Globus pallidus (tissue), 1 donor: Measurements from ENCODE around the gene MLLT10.

Experiments
- DNase-seq: peaks from one replicate; pipeline ENCODE4 v3.0.0-alpha.2; 2015; ENCODE audit warnings: low spot score

MLLT10 gene

DNA sequence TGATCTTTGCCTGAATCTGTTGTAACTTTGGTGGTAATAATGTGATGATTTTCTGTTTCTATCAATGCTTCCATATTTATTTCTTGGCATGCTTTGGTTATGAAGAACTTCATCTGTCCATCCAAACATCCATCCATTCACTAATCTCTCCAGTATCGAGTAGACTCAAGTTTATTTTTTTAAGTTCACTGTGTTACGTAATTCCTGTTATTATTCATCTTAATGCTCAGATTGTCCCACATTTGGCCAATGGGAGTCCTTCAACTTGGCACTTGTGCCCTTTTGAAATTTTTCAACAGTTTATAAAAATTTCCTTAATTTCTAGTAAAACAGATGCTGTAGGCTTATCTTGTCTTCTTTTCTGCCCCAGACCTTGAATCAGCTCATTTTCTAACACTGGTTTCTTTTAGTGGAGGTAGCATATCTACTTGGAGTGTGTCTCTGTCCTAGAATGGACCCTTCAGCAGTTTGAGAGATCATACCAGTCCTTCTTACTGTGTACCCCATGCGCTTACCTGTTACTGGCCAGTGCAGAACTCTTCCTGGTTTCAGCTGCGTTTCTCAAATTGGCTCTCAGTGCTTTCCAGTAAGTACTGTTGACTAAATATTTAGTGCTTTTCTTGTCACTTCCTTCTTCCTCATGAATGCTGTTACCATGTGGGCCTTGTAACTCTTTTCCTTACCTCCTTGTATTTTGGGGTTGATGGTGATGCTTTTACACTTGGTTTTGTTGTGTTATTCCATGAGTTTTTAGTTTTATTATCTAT lies 100.8 kb downstream of the MLLT10 start:
- no peak for DNase-seq

DNA sequence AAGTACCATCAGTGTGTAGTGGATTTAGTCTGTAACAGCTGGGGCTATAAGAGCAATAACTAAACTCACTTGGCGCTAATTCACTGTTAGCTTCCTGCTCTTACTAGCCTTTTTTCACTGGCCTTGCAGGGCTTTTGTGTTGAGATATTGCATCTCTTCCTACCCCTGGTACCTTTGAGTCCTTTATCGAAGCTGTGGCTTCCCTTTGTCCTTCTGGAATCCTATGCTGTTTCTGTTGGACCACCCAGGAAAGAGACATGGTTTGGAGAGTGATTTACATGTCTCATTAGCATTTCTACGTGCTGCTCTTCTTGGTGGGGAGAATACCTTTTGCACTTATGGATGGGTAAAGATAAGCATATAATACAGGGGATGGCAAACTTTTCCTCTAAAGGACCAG lies 103.8 kb downstream of the MLLT10 start:
- DNase-seq = no peak

DNA sequence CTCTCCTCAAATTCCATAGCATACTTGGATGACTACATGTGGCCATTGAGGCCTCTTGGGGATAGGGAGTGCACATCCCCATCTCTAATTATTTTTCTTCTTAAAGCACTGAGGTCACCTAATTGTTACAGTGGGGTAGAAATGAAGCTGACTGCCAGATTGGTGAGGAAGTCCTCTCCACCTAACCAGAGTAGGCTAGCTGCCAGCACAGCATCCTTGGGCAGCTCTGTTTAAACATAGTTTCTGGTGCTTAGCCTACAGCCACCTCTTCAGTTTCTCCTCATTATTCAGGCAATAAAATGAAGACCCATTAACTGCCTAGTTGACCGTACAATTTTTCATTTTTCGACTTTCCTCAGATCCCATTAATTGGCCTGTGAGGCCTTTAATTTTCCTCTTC lies 104.6 kb downstream of the MLLT10 start:
- DNase-seq = no peak

DNA sequence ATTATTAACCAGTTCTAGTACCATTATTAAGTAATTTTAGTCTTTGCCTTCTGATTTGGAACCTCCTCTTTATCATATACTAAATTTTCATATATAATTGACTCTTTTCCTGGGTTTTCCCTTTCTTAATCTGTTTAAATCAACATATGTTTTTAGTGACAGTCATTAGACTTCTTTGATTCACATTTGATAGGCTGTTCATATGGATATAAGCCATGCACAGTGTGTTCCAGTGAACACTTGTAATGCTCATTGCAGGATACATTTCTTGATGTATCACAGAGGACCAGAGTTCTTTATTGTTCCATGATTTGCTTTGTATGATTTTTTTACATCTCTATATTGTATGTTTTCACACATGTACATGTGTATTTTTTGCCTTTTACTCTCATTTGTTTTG lies 114.0 kb downstream of the MLLT10 start:
- no peak for DNase-seq

DNA sequence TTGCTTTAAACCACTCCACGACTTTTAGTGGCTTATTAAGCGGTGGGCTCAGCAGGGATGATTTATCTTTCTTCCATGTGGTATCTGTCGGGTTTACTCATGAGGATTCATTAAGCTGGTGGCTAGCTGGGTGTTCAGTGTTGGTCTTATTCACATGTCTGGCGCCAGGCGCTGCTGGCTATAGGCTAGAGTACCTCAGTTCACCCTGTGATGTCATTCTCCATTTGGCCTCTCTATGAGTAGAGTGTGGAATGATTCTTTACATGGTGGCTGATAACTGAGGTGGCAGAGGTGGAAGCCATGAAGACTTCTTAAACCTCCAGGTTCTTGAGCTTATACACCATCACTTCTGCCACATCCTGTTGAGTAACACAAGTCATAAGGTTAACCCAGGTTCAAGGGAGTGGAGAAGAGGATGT lies 115.4 kb downstream of the MLLT10 start:
- no peak for DNase-seq

DNA sequence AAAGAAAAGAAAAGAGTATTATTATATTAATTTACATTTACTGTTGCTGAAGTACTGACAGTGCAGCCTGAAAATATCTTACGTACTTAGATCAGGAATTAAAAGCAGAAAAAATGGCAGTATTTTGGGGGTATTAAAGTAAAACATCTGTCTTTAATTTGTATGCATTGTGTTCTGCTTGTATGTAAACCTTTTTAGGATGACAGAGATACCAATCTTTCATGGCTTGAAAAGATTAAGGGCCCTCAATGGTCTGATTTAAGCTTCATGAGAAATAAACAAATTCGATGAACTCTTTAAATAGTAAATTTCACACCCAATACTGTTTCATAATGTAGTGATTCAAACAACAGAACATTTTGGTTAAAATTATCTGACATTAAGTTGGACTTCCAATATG lies 116.3 kb downstream of the MLLT10 start:
- DNase-seq = no peak

DNA sequence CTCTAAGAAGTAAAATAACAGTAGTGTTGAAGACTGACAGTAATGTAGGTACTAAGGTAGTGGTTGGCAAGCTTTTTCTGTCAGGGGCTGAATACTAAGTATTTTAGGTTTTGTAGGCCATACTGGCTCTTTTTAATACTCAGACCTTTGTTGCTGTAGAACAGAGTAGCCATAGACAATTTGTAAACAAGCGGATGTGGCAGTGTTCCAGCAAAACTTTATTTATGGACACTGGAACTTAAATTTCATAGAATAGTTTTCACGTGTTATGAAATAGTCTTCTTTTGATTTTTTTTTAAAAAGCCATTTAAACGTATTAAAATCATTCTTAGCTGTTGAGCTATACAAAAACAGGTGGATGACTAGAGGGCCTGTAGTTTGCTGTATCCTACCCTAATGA lies 121.2 kb downstream of the MLLT10 start:
- DNase-seq = no peak

DNA sequence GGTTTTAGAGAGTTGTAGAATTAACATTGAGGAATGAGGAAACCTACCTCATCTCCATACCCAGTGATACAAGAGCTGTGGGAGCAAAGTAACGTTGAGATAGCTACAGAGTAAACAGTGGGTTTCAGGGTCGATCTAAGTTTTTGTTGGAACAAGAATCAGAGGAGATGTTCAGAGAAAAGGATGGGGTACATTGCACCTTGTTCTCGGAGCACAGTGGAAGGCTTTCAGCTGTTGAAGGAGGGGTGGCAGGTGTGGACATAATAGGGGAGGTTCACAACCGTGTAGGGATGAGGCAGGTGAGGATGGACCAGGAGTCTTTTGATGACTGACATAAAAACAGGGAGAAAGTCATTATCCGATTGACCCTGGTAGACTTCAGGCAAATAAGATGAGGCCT lies 121.7 kb downstream of the MLLT10 start:
- no peak for DNase-seq

DNA sequence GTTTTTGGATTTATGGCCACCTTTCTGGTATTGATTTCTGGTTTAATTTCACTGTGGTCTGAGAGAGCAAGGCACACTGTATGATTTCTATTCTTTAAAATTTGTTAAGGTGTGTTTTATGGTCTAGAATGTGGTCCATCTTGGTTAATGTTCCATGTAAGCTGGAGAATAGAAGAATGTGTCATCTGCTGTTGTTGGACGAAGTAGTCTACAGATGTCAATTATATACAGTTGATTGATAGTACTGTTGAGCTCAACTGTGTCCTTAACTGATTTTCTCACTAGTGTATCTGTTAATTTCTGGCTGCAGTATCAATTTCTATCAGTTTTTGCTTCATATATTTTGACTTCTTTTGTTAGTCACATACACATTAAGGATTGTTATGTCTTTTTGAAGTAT lies 127.1 kb downstream of the MLLT10 start:
- DNase-seq = no peak

DNA sequence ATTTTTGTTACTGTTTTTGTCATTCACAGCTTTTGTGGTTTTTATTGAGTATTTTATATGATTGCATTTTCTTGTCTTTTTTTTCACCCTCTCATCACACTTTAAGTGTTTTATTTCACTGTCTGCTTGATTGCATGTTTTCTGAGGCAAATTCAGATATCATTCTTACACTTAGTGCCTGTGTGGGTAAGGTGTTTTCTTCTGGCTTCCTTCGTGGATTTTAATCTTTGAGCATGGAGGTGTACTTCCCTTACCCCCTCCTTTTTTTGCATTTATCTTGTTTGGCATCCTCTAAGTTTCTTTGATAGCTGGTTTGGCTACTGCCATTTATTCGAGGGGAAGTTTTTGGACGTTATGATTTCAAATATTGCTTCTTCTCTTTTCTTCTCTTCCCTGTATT lies 127.9 kb downstream of the MLLT10 start:
- DNase-seq = no peak

DNA sequence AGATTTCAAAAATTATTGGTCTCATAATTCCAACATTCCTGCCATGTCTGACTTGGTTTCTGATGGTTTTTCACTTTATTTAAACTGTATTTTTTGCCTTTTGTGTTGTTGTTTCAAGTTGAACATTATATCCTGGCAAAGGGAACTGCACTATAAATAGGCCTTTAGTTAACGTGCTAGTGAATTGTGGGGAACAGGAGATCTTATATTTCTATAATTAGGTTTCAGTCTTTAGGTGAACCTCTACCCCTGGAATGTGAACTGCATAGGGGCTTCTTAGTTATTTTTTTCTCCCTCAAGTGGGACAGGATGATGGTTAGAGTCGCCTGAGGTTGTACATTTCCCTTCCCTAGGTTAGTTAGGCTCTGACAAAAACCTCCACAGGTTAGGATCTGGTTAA lies 128.6 kb downstream of the MLLT10 start:
- no peak for DNase-seq

DNA sequence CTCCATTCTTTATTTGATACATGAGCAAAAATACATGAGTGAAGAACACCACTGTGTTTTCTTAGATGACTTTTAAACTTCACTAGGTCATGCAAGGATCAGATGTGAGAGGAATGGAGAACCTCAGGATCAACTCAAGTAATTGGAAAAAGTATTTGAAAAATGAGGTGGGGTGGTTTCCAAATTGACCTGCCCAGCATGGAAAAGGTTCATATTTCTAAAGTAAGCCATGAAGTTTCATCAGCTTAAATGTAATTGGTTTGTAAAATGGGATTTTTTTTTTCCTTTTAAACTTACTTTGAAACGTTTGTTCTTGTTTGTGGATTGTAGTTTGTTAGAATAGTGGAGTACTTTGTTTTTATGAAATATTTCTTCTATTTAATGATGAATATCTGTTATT lies 134.8 kb downstream of the MLLT10 start:
- DNase-seq = no peak

DNA sequence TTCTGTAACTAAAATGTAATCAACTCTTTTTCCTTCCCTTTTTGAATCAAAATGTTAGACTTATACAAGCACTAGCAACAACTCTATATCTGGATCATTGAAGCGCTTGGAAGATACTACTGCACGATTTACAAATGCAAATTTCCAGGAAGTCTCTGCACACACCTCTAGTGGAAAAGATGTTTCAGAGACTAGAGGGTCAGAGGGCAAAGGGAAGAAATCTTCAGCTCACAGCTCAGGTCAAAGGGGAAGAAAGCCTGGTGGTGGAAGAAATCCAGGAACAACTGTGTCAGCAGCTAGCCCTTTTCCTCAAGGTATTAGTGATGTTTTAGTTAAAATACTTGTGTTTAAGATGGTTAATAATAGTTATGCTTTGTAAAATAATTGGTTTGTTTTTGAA lies 136.4 kb downstream of the MLLT10 start:
- DNase-seq = no peak

DNA sequence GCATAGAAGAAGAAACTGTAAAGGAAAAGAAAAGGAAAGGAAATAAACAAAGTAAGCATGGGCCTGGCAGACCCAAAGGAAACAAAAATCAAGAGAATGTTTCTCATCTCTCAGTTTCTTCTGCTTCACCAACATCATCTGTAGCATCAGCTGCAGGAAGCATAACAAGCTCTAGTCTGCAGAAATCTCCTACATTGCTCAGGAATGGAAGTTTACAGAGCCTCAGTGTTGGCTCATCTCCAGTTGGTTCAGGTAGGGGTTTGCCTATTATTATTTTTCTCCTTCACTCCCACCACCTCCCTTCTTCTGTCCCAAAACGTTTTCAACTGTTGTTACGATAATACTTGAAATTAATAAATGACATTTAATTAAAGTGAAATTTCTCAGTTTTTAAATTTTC lies 139.6 kb downstream of the MLLT10 start:
- no peak for DNase-seq

DNA sequence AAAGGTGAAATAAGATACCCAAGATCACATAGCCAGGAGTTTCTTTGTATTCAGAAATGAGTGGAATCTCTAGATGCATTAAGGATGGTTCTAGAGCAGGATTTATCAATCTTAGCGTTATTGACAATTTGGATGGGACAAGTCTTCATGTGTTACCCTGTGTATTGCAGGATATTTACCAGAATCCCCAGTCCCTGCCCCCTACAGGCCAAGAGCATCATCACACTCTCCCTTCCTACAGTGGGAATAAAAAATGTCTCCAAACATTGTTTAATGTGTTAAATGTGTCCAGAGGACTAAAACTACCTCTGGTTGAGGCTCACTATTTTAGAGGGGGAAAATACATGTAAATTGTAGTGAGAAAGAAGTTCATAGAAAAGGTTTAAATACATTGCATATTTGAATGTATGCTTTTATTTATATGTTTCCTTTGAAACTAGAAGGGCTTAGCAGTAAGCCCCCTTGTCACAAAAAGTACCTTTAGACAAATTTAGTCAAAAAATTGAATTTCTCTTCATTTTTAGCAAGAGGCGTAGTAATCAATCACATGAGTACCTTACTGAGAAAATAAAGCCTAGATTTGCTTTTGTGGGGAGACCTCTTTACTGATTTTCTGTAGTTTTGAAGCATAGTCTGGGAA lies 141.2 kb downstream of the MLLT10 start:
- peak; percentile 20 for DNase-seq

DNA sequence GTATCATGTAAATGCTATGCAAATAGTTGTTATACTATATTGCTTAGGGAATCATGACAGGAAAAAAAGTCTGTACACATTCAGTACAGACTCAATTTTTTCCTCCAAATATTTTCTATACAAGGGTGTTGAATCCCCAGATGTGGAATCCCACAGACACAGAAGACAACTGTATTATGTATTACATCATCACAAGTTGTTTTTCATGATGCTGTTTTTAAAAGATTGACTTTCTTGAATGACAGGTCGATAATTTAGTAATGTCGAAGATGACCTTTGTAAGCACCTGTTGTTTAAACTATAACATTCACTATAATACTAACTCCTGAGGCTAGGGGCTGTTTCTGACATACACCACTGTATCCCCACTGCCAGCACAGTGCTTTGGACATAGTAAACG lies 143.5 kb downstream of the MLLT10 start:
- DNase-seq = no peak

DNA sequence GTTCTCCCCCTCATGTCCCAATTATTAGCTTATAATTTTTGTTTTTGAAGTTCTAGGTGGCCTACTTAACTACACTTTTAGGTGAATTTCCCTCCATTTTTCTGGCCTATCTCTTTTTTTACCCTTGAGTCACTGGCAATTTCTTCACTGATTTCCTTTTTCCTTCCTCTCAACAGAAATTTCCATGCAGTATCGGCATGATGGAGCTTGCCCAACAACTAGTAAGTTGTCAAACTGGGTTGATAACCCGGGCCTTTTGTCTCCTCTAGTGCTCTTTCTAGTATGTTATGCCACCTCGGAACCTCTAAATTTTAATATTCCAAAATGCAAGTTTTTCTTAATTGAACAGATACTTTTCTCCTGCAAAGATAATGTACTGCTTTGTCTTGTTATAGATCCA lies 147.1 kb downstream of the MLLT10 start:
- DNase-seq = no peak

DNA sequence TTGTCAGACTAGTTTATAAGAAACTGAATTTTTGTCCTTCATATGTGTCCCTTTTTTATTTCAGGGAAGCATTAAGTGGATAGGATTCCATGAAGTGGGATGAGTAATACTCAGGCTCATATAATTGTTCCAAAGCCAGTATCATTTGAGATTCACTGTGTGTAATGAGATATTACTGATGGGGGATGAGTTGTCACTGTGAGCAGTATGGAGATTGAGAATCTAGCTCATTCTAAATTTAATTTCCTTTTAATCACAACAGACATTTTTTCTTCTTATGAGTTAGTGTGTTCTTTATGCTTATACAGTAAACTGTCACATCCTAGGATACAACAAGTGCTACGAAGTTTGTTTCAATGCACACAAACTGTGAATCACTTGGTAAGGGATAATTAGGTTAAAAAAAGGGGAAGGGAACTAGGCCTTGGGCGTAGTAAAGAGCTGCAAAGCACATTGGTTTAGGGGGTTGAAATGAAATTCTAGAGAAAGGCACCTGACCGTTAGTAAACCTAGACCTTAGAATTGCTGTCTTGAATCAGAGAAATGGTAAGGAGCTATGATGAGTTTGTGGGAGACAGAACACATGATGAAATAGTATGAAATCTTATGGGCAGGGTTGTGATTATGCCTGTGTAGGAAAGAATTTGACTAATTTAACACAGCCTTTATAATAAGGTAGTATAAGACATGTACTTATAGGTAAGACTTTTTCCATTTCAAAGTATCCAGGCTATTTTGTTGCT lies 153.4 kb downstream of the MLLT10 start:
- DNase-seq = no peak

DNA sequence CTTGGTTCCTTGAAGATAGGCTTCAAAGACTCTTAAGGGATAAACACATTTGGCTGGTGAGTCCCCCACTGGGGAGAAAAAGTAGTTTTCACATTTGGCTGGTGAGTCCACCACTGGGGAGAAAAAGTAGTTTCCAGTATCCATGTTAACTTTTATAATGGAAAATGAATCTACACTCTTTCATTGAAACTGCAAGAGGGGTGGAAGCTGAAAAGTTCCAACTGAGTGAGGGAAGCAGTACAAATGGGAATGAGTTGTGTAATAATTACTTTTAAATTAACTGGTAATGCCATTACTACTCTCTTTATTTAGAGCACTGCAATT lies 153.9 kb downstream of the MLLT10 start:
- DNase-seq = no peak

DNA sequence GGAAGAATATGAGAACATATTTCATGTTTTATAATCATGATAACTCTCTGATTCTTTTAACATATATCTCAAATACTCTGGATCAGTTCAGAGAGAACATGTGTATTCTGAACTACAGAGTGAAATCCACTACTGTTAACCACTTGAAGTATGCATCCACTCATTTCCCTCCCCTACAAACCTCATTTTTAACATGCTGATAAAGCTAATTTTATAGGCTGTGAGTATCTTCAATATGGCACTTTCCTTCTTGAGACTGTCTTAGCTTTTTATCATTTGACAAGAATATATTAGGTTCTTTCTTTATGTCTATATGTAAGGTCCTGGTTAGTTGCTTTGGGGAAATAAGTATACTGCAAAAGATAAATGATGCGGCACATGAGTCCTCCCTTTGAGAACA lies 154.8 kb downstream of the MLLT10 start:
- no peak for DNase-seq

DNA sequence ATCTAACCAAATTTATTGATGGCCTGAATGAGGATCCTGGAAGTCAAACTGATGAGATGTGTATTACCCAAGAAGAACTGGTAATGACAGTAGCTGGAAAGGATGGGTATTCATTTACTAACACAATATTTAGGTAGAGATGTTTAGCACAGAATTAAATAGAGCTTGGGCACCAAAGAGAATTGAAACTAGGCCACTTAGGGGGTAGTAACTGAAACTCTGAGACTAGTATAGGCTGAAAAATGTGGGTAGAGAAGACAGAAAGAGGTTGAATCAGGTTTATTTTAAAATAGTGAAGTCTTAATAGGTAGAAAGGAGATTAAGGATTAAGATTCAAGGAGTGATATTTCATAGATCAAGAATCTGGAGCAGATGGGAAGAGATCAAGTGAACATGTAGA lies 155.8 kb downstream of the MLLT10 start:
- no peak for DNase-seq

DNA sequence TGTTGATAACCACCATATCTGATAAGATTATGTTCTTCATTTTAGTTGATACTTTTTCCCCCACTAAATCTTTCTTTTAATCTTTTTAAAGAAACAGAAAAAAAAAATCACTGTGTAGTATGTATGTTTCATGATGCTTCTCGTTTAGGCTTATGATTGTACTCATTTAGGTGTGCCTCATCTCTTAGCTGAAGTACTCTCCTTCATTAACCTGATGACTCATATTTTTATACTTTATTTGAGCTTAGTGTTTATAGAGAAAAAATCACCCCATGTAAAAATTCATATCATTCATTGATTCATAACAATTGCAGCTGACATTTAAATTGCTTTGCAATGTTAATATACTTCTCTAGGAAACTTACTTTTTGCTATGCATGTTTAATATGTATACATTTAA lies 158.9 kb downstream of the MLLT10 start:
- DNase-seq = no peak

DNA sequence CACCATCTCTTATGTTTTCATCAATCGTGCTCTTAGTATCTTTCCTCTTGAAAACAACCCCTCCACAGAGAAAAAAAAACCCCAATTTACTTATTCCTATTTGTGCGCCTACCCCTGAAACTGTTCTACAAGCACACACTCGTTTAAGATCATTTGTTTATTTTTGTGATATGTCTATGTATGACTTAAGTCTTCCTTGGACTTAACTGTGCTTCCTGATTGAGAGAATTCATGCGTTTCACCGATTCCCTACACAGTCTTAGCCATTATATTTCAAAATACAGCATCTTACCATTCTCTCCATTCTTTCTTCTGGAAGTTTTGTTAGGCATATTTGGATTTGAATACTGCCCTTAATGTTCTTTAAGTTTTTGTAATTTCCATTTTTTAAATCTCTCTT lies 159.4 kb downstream of the MLLT10 start:
- DNase-seq = no peak

DNA sequence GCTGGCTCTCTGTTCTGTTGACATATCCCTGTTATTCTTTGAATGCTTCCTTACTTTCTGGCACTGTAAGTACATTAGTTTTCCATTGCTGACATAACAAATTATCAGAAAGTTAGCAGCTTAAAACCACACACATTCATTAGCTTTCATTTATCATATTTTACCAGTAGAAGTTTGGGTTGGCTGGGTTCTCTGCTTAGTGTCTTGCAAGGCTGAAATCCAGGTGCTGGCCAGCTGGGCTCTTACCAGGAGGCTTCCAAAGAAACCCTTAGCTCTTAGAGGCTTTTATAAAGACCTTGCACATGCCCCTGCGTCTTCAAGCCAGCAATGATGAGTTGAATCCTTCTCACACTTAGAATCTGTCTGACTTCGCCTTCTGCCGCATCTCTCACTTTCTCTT lies 160.6 kb downstream of the MLLT10 start:
- DNase-seq = no peak
